ENCODE results near the gene INSC. TPM values are rescaled to one million over a fixed set of nuclear protein-coding genes. Genes with fewer than 3 reads are reported as not detected.
"Not testable (repeated sequence)": the region's sequence is repeated elsewhere in the genome, so short reads cannot be mapped to it uniquely, and the experiment has no call there.

The INSC gene, protein sequence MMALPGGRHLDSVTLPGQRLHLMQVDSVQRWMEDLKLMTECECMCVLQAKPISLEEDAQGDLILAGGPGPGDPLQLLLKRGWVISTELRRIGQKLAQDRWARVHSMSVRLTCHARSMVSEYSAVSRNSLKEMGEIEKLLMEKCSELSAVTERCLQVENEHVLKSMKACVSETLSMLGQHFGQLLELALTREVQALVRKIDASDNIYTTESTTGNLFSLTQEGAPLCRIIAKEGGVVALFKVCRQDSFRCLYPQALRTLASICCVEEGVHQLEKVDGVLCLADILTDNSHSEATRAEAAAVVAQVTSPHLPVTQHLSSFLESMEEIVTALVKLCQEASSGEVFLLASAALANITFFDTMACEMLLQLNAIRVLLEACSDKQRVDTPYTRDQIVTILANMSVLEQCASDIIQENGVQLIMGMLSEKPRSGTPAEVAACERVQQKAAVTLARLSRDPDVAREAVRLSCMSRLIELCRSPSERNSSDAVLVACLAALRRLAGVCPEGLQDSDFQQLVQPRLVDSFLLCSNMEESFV
- 1 to 10 TPM; 1.1 to 1.3 TPM for total RNA-seq
- under 1 TPM; 0.63 to 0.95 TPM for polyA plus RNA-seq
- long read RNA-seq, donor 1, partial matches to known transcripts, result 0 of 7 reads
- long read RNA-seq, donor 1, other reads (novel, unspliced or antisense), result 3 of 7 reads
- long read RNA-seq, donor 2, partial matches to known transcripts, result 0 of 1 reads
- long read RNA-seq, donor 2, other reads (novel, unspliced or antisense), result 1 of 1 reads

DNA sequence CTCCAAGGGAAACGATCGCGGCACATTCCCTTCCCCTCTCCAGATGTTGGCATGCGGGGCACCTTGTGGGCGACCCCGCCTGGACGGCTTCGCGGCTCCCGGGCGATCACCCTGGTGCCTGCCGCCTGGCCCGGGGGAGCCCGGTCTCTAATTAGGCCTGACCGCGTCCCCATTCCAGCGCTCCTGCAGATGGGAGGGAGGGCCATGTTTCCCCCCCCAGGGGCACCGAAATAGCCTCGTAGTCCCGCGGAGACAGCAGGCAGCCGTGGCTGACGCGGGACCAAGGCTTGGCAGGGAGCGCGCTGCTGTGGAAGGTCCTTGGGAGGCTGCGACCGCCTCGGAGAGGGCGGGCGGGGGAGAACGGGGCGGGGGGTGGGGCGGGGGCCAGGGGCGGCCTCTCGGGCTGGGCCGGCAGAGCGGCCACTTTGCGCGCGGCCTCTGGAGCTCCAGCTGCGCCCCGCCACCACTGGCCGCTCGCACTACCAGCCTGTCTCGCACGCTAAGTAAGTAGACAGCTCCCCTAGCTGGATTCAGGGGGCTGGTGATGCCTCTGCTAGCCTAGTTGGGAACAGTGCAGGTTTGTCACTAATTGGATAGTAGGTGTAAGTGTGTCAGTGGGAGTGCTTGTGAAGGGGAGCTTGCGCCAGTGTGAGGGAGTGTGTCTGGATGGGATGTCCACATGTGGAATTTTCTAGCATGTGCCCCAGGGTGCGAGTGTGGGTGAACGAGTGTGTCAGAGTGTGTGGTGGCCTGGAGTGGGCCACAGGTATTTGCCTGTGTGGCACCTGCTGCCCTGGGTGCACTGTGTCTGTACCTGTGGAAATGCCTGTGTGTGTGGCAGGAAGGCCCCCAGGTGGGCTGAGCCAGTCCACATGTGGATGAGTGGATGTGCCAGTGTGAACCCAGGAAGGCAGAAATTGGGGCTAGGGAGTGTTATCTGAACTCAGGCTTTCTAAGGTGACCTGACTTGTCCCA is at the start of gene INSC:
TSS of gene INSC (plus strand) at position 423 of the 975 bp plus-strand sequence. CDS start 34,252 bp downstream, outside the sequence.
- intact Hi-C loops (cut with DNase I), result no loop called here
- Histone ChIP-seq H3K27ac (ENCODE audit: low read depth in 1 of 2, low read length in 2 of 2) (no peak within 1 kb of the TSS), H3K9me3 (ENCODE audit: control insufficient read depth, low read length) (no peaks in the 10 kb centered on the region), H3K4me3 (ENCODE audit: low read length in 2 of 2) (peak within 1 kb of the TSS; percentile 11 to 14), H3K4me1 (ENCODE audit: control insufficient read depth in 1 of 2, insufficient read depth in 2 of 2, low read length in 2 of 2) (no peaks in the 10 kb centered on the region), H3K27me3 (ENCODE audit: control insufficient read depth in 1 of 2, insufficient read depth in 2 of 2, low read length in 1 of 2) (no peaks in the 10 kb centered on the region), H3K36me3 (ENCODE audit: control insufficient read depth in 1 of 2, insufficient read depth in 2 of 2, low read length in 1 of 2) (no peaks in the 10 kb centered on the region)
- WGBS, 2 donors, result 4 to 6% methylated on average over 45 to 50 of the region's 50 CpGs
- ATAC-seq (ENCODE audit: low FRiP score), result peak; percentile 39
- DNase-seq, result peak in 1 of 2 donors; percentile 78

DNA sequence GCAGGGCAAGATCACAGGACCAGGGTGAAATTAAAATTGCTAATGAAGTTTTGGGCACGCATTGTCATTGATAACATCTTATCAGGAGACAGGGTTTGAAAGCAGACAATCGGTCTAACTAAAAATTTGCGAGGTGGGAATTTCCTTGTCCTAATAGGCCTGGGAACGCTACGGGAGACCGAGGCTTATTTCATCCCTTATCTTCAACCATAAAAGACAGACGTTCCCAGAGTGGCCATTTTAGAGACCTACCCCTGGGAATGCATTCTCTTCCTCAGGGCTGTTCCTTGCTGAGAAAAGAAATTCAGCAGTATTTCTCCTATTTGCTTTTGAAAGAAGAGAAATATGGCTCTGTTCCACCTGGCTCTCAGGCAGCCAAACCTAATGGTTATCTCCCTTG is 45.0 kb upstream of the INSC start:
- H3K27me3 ChIP-seq (ENCODE audit: control insufficient read depth in 1 of 2, insufficient read depth in 2 of 2, low read length in 1 of 2); H3K27ac ChIP-seq (ENCODE audit: low read depth in 1 of 2, low read length in 2 of 2); intact Hi-C loops (cut with DNase I); DNase-seq; H3K9me3 ChIP-seq (ENCODE audit: control insufficient read depth, low read length); H3K4me1 ChIP-seq (ENCODE audit: control insufficient read depth in 1 of 2, insufficient read depth in 2 of 2, low read length in 2 of 2); H3K4me3 ChIP-seq (ENCODE audit: low read length in 2 of 2); H3K36me3 ChIP-seq (ENCODE audit: control insufficient read depth in 1 of 2, insufficient read depth in 2 of 2, low read length in 1 of 2); ATAC-seq (ENCODE audit: low FRiP score): not testable (repeated sequence)
- whole genome bisulfite sequencing, 2 donors, result 83% methylated on average over 7 of the region's 7 CpGs

DNA sequence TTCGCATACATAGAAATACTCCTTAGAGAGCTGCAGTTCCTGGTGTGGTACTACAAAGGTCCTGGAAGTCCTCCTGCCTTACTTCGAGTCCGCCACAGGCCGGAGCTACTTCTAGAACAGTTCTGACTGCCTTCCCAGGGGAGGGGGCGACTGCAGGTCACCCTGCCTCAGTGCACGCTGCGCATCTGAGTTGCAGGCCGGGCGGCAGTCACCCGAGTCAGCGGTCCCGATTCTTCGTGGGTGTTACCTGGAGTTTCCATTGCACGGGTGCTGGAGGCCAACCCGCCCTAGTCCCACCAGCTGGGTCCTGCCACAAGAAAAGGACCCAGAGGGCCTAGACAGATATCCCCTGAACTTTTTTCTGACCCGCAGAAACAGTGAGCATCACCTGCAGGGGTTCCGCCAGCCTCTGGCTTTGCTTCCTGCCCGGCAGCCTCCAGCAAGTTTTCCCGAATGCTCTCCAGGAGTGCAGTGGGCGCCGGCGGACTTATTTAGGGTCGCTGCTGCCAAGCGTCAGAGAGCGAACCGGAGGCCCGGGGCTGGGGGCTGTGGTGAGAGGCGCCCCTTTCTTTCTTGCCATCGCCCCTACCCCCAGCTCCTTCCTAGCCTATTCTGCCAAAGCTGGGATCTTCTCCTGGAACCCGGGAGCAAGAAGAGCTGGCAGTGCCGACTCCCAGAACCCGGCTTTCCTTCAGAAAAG is 43.0 kb upstream of the INSC start:
- intact Hi-C loops (cut with DNase I), result no loop called here
- Histone ChIP-seq H3K4me3 (ENCODE audit: low read length in 2 of 2) (no peak overlapping the region), H3K36me3 (ENCODE audit: control insufficient read depth in 1 of 2, insufficient read depth in 2 of 2, low read length in 1 of 2) (no peaks in the 10 kb centered on the region), H3K27me3 (ENCODE audit: control insufficient read depth in 1 of 2, insufficient read depth in 2 of 2, low read length in 1 of 2) (no peaks in the 10 kb centered on the region), H3K9me3 (ENCODE audit: control insufficient read depth, low read length) (peaks cover 1% of the 10 kb centered on the region), H3K4me1 (ENCODE audit: control insufficient read depth in 1 of 2, insufficient read depth in 2 of 2, low read length in 2 of 2) (no peaks in the 10 kb centered on the region), H3K27ac (ENCODE audit: low read depth in 1 of 2, low read length in 2 of 2) (no peak overlapping the region)
- peak in 1 of 2 donors; percentile 64 for DNase-seq
- 91 to 93% methylated on average over 32 of the region's 32 CpGs for WGBS, 2 donors
- ATAC-seq (ENCODE audit: low FRiP score), result no peak

DNA sequence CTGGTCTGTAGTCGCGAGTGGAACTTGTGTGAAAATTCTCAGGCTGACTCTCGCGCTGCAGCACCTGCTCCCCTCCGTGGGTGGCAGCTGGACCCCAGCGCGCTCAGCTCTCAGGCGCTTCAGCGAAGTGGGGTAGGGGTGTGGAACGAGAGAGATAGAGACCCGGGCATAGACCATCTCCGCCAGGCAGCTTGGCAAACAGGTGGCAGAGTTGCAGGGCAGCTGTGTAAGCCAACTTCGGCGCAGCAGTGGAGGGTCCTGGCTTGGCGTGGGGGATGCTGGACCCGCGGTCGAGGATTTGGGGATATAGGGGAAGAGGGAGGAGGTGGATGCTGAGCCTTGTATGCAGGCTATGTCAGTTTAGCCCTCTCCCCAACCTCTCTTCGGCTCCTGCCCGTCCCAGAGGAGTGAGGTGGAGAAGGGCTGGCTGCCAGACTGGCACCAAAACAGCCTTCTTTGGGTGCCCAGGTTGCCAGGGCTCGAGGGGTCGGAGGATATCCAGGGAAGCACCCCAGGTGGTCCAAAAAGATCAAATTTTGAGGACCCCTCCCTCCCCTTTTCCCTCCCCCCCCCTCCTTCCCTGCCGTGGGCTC is 42.1 kb upstream of the INSC start:
- no peaks in the 10 kb centered on the region for H3K27me3 ChIP-seq (ENCODE audit: control insufficient read depth in 1 of 2, insufficient read depth in 2 of 2, low read length in 1 of 2)
- intact Hi-C loops (cut with DNase I), result no loop called here

DNA sequence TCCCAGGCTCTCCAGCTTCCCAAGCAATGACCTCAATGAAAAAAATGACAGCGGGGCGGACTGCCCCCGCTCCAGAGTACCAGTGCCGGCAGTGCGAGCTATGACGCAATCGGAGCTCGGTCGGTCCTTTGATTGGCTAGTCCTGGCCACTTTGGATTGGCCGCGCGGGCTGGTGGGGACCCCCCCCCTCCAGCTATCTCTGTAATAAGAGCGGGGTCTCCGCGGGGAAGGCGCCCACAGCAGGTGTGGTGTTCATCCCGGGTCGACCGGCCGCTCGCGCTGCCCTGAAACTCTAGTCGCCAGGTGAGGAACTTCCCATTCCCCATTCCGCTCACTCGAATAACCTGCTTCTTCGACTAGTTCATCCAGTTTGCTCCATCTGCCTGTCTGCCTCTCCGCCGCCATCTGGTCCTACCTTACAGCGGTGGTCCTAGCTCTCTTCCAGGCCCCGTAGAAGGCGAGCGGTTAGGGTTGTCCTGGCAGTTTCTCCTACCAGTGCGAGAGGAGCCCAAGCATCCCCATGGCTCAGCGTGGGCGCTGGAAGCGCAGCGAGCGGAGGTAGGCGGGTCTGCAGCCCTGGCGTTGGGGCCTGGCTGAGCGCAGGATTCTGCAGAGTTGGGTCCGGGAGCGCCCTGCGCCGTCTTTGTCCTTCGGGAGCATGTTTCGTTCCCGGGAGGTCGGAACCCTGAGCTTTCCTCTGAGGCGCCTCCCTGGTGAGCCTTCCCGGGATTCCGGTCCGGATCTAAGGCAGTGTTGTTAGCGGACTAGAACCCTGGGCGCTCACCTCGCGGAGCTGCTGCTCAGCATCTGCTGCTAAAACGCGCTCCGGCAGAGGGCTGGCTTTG is 41.1 kb upstream of the INSC start, which contains the start of gene CALCB:
TSS of gene CALCB (plus strand) at position 233 of the 845 bp plus-strand sequence. CDS start 1,126 bp downstream, outside the sequence.
- intact Hi-C loops (cut with DNase I), result loop anchor here (2.0 kb wide), 2 partner anchors 105 to 165 kb away; no protein-coding TSS in a partner anchor
- DNase-seq (peak; percentile 44 to 81), ATAC-seq (ENCODE audit: low FRiP score) (peak; percentile 45)
- H3K27ac ChIP-seq (ENCODE audit: low read depth in 1 of 2, low read length in 2 of 2), result no peak within 1 kb of the TSS
- H3K4me3 ChIP-seq (ENCODE audit: low read length in 2 of 2), result no peak within 1 kb of the TSS
- H3K4me1 ChIP-seq (ENCODE audit: control insufficient read depth in 1 of 2, insufficient read depth in 2 of 2, low read length in 2 of 2), result no peaks in the 10 kb centered on the region
- peaks cover 1% of the 10 kb centered on the region for H3K9me3 ChIP-seq (ENCODE audit: control insufficient read depth, low read length)
- no peaks in the 10 kb centered on the region for H3K27me3 ChIP-seq (ENCODE audit: control insufficient read depth in 1 of 2, insufficient read depth in 2 of 2, low read length in 1 of 2)
- no peaks in the 10 kb centered on the region for H3K36me3 ChIP-seq (ENCODE audit: control insufficient read depth in 1 of 2, insufficient read depth in 2 of 2, low read length in 1 of 2)
- 1% methylated on average over 59 to 60 of the region's 60 CpGs for WGBS, 2 donors

More for the DNA sequence above, 42.1 kb upstream of the INSC start:
- no peaks in the 10 kb centered on the region for H3K4me1 ChIP-seq (ENCODE audit: control insufficient read depth in 1 of 2, insufficient read depth in 2 of 2, low read length in 2 of 2)
- ATAC-seq (ENCODE audit: low FRiP score) (no peak), DNase-seq (peak in 1 of 2 donors; percentile 65)
- no peaks in the 10 kb centered on the region for H3K36me3 ChIP-seq (ENCODE audit: control insufficient read depth in 1 of 2, insufficient read depth in 2 of 2, low read length in 1 of 2)
- 73 to 74% methylated on average over 20 to 23 of the region's 23 CpGs for WGBS, 2 donors
- H3K4me3 ChIP-seq (ENCODE audit: low read length in 2 of 2), result no peak overlapping the region
- H3K9me3 ChIP-seq (ENCODE audit: control insufficient read depth, low read length), result peaks cover 1% of the 10 kb centered on the region
- H3K27ac ChIP-seq (ENCODE audit: low read depth in 1 of 2, low read length in 2 of 2), result no peak overlapping the region

DNA sequence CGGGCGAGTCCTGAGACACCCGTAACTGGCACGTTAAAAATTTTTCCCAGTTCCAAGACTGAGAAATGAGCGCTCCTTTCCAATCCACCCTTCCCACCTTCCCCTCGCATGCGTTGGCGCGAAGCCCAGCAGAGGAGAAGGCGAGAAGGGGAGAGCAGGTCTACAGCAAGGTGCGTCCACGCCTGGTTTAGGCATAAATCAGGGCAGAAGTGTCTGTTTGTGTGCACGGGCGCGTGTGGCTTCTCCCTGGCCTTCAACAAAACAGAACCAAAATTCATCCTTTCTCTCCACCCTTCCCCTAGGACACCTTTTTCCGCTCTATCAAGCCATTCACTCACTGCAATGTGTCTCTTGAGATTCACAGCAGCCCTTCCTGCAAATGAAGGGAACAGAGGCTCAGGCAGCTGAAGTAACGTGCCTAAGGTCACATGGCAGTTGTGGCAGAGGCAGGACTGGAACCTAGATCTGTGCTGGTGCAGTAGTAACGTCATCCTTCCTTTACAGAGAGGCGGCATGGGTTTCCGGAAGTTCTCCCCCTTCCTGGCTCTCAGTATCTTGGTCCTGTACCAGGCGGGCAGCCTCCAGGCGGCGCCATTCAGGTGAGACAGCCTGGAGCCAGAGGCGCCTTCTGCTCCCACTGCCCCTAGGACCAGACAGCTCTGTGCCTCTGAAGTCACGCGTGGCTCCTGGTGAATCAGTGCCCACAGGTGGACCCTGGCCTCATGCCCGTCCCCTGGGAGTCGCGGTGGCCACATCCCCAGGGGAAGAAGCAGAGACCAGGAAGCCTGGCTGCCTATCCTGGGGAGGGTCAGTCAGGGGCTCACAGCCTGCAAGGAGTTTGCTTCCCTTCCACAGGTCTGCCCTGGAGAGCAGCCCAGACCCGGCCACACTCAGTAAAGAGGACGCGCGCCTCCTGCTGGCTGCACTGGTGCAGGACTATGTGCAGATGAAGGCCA is 40.2 kb upstream of the INSC start:
- no peak overlapping the region for H3K4me3 ChIP-seq (ENCODE audit: low read length in 2 of 2)
- WGBS, 2 donors, result 3 to 4% methylated on average over 29 to 33 of the region's 33 CpGs
- DNase-seq (peak; percentile 88 to 96), ATAC-seq (ENCODE audit: low FRiP score) (peak; percentile 83)
- peaks cover 1% of the 10 kb centered on the region for H3K9me3 ChIP-seq (ENCODE audit: control insufficient read depth, low read length)
- intact Hi-C loops (cut with DNase I), result loop anchor here (2.0 kb wide), 2 partner anchors 106 to 166 kb away; no protein-coding TSS in a partner anchor
- no peaks in the 10 kb centered on the region for H3K36me3 ChIP-seq (ENCODE audit: control insufficient read depth in 1 of 2, insufficient read depth in 2 of 2, low read length in 1 of 2)
- H3K27me3 ChIP-seq (ENCODE audit: control insufficient read depth in 1 of 2, insufficient read depth in 2 of 2, low read length in 1 of 2), result no peaks in the 10 kb centered on the region
- H3K4me1 ChIP-seq (ENCODE audit: control insufficient read depth in 1 of 2, insufficient read depth in 2 of 2, low read length in 2 of 2), result no peaks in the 10 kb centered on the region
- no peak overlapping the region for H3K27ac ChIP-seq (ENCODE audit: low read depth in 1 of 2, low read length in 2 of 2)
